LNCaP clone FGC (cell line): ENCODE measurements around the gene DNAI7.

Source experiments
- DNase-seq: peaks from one replicate; pipeline ENCODE4 v3.0.0-alpha.2; 2011; ENCODE audit warnings: low read depth
- H3K4me3 ChIP-seq: 2 replicates; pipeline ENCODE4 v1.5.1; 2011; ENCODE audit warnings: mild to moderate bottlenecking, low read depth, low read length, control low read depth
- CTCF ChIP-seq: IDR thresholded peaks from 2 replicates; pipeline ENCODE4 v1.5.1; 2012; ENCODE audit warnings: mild to moderate bottlenecking; ENCODE audit not compliant: control insufficient read depth, insufficient read depth; ENCODE audit errors: extremely low read depth

Gene DNAI7

GRCh38 chr12:25195056-25195971 is at the start of gene DNAI7, which contains the start of gene ETFRF1:
TSS of gene DNAI7 (minus strand) at chr12:25195160. CDS start at chr12:25195078, 82 bp downstream.
TSS of gene ETFRF1 (plus strand) at chr12:25195237. CDS start at chr12:25203957, 8,720 bp downstream.
- no peak for TF ChIP-seq CTCF
- peak; percentile 77 for DNase-seq
- peak within 1 kb of the TSS; percentile 95 for H3K4me3 ChIP-seq

- no peak for DNase-seq
- H3K4me3 ChIP-seq, result no peak overlapping the region
- no peak for TF ChIP-seq CTCF
Observed at GRCh38 chr12:25243680-25243990, 48.7 kb upstream of the DNAI7 start.

- no peak for TF ChIP-seq CTCF
- H3K4me3 ChIP-seq, result no peak overlapping the region
- no peak for DNase-seq
Observed at GRCh38 chr12:25242981-25243679, 48.2 kb upstream of the DNAI7 start.

- no peak overlapping the region for H3K4me3 ChIP-seq
- no peak for DNase-seq
- peak; percentile 54 for TF ChIP-seq CTCF
Observed at GRCh38 chr12:25241167-25242020, 46.4 kb upstream of the DNAI7 start.

GRCh38 chr12:25236626-25237025 is 41.7 kb upstream of the DNAI7 start:
- TF ChIP-seq CTCF, result no peak
- no peak for DNase-seq
- no peak overlapping the region for H3K4me3 ChIP-seq

GRCh38 chr12:25236190-25236589 is 41.2 kb upstream of the DNAI7 start:
- TF ChIP-seq CTCF, result no peak
- H3K4me3 ChIP-seq, result no peak overlapping the region
- DNase-seq, result no peak
